GM19239 (cell line): ENCODE data around the gene CR1L.
"Not testable (repeated sequence)": the region's sequence is repeated elsewhere in the genome, so short reads cannot be mapped to it uniquely, and the experiment has no call there.

ENCODE experiments used
- DNase-seq: peaks from one replicate; pipeline ENCODE4 v3.0.0; 2011; ENCODE audit warnings: low spot score; ENCODE audit not compliant: insufficient read length
- FAIRE-seq: peaks from 2 replicates; lab custom pipeline; 2011; peaks lifted over from hg19 to GRCh38; lab: Jason Lieb, UNC

Gene CR1L

DNA sequence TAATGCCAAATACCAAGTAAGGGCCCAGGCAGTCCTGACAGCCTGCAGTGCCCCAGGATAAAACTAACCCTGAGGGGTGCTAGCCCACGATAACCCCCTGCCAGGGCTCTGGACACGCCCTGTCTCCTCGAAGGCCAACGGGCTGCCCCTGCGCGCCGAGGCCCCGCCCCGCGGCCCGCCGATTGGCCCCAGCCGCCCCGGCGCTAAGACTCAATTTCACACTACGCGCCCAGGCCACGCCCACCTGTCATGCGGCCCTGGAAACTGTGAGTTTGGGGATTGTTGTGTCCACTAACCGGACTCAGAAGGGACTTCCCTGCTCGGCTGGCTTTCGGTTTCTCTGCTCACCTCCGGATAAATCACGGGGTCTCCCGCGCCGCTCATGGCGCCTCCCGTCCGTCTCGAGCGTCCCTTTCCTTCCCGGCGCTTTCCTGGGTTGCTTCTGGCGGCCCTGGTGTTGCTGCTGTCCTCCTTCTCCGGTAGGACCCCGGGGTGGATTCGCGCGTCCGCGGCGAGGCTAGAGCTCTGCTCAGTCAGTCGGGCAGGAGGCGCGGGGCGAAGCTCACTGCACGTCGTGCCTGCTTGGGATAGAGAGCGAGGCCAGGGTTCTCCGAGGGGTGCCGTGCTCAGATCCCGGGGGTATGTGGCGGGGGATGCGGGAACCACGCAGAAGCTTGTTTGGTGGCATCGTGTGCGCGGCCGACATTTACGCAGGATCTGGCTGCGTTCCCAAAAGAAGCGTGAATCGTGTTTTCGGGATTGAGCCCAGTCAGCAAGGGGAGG is at the start of gene CR1L:
CR1L (plus strand) TSS at position 282 of the 783 bp plus-strand sequence; CDS start at position 383, 101 bp downstream.
- DNase-seq (peak; percentile 50), FAIRE-seq (peak; percentile 67)

DNA sequence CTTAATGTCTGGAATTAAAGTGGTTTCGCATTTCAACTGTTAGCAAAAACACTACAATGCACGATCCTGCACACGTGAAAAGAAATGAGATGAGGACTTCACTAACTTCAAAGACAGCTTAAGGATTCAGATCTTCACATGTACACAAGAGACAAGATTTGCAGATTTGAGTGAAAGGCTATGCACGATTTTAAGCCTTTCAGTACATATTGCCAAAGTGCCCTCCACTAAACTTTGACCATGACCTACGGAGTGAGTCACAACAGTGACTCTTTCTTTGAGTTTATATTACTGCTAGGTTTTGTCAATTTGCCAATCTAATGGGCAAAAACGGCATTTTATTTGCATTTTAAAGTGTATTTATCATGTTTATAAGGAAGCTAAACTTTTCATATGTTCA is 41.2 kb upstream of the CR1L start:
- no peak for FAIRE-seq

DNA sequence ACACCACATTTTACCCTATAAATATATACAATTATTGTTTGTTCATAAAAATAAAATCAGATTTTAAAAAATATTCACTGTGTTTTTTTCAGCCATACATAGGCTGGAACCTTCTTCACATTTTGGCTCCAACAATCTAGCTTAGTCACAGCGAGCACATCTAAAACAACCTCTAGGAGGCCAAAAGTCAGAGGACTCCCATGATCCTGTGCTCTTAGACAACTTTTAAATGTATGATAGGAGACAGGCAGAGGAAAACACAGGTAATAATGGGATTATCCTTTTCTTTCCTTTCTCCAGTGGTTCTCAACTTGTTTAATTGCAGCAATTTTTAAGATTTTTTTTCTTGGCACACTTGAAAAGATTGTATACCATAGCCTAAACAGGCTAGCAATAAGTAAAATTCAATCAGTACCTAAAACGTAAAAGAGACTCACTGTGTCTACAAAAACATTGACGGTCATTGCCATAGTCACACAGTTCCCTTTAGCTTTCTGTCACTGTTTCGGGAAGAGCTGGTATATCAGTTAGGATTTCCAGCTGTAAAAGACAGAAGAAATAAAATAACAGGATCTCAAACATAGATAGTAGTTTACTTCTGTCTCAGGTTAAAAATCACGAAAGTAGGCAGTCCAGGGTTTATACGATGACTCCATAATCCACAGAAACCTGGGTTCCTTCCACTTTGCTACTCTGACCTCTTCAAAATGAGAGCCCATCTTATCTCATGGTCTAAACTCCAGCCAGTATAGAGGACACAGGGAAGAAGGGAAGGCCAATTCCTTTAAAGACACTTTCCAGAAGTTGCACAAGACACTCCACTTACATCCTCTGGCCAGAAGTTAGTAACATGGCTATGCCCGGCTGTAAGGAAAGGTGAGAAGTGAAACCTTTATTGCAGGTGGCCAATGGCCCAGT is 39.2 kb upstream of the CR1L start:
- no peak for FAIRE-seq
- no peak for DNase-seq

More for the DNA sequence above, 41.2 kb upstream of the CR1L start:
- DNase-seq = no peak

DNA sequence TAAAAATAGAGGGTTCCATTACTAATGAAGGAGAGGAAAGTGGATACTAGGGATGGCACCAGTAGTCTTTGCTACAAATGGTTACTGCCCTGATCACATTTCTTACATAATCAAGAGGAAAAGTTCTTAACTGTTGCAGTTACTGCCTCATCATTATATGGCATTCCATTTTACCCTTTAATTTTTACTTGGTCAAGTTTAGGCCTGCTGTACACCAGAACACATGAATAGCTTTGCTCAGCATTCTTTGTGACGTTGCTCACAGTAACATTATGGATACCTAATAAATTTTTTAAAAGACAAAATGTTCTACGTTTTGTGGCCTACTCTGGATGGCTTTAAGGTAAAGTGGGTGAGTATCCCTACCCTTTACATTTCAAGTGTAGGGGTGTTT is 38.6 kb upstream of the CR1L start:
- no peak for FAIRE-seq
- DNase-seq = no peak

DNA sequence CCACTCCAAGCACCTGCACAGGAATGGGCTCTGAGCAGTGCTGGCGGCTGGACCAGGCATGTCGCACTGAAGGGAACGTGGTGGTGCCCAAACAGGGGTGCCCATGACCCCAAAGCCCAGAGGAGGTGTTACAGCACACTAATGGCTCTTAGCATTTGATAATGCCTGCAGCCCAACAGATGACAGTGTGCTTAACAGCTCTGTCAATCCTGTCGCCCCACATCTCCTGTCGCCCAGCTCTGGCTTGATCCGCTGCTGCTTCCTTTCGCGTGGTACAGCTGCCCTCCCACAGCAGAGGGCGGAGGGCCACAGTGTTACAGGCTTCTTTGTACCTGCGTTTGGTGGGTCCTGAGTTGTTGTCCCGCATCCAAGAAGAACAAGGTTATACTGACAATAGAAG is 32.2 kb upstream of the CR1L start:
- no peak for FAIRE-seq
- DNase-seq = no peak

DNA sequence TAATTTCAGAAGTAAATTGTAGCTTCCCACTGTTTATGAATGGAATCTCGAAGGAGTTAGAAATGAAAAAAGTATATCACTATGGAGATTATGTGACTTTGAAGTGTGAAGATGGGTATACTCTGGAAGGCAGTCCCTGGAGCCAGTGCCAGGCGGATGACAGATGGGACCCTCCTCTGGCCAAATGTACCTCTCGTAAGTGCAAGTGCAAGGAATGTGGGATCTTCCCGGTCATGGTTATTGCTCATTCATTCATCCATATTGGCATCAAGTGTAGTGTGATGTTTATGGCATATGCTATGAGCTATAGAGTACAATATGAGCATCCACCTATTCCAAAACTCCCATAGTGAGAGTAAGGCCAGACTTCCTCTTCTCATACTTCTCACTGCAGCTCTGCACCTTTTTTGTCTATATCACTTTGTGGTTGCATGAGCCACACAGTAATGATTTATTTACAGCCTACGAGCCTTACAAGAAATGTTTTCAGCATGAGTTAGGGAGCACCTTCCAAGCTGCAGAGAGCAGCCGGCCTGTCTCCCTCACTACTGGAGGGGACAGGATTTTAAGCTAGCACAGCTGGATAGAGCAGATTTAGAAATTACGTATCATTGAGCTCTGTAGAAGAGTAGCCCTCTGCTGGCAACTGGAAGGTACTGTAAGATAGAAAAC is 24.9 kb upstream of the CR1L start:
- peak; percentile 87 for FAIRE-seq
- peak; percentile 22 for DNase-seq

DNA sequence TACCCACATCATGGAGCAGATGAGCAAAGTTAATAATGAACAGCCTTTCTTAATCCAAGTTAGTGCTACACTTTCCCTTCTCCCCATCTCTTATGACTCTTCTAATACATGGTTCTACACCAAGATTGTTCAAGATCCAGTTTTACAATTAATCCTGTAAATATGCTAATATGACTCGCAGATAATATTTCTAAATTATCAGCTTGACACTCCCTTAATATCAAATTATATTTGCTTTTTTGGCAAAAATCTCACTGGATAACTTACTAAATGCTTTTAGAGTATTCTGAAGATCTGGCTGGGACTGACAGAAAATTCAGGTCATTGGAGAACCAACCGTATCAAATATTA is 24.4 kb upstream of the CR1L start:
- FAIRE-seq (no peak), DNase-seq (no peak)

DNA sequence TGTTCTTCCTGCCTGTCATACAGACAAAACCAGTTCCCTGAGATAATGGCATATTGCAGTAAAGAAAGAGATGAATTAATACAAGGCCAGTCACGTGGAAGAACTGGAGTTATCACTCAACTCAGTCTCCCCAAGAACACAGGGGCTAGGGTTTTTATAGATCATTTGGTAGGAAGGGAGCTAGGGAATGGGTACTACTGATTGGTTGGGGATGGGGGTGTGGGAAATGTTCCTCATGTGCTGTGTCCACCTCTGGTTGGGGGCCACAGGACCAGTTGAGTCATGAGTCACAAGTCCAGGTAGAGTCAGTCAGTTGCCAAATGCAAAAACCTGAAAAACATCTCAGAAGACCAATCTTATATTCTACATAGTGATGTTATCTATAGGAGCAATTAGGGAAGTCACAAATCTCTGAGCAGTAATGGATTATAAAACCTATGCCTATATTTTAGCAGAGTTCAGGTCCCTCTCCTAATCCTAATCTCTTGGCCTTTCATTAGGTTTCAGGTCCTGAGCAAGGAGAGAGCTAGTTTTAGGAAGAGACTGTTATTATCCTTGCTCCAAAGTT is 19.3 kb upstream of the CR1L start:
- not testable (repeated sequence) for FAIRE-seq, DNase-seq

DNA sequence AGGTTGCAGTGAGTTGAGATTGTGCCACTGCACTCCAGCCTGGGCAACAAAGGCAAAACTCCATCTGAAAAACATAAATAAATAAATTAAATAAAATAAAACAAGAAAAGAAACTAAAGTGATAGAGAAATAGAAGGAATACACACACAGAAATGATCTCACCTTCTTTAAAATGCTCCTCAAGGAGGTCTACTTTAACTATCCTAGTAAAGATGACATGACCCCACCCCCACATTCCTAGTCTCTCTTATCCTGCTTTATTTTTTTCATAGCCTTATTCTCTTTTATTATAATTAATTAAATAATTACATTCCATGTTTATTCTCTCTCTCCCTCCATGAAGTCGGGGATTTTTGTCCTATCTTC is 18.0 kb upstream of the CR1L start:
- no peak for DNase-seq
- FAIRE-seq = no peak

DNA sequence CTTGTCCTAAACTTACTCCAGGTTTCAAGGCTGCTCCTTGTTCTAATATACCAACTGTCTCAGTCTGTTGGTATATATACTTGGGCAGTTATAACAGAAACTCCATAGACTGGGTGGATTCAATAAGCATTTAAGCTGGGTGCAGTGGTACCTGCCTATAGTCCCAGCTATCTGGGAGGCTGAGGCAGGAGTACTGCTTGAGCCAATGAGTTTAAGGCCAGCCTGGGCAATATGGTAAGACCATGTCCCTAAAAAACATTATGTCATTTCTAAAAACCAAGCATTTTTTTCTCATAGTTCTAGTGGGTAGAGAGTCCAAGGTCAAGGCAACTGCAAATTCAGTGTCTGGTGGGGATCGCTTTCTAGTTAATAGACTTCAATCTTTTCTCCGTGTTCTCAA is 17.4 kb upstream of the CR1L start:
- DNase-seq (no peak), FAIRE-seq (no peak)

DNA sequence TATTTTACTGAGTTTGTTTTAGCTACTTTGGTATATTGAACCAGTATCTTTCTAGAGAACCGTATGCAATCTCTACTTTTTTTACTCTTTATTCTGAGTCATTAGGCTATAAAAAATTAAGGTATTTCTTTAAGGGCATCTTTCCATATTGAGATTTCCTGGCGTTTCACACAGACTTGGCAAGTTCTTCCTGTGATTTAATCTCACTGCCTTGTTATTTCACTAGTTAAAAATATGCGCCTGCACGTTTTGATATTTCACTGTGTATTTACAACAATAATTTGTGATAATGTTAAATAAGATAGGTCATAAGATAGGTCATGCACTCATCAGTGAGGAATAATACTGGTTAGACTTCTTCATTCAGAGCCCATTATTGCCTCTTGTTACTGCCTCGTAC is 16.2 kb upstream of the CR1L start:
- no peak for DNase-seq
- no peak for FAIRE-seq

DNA sequence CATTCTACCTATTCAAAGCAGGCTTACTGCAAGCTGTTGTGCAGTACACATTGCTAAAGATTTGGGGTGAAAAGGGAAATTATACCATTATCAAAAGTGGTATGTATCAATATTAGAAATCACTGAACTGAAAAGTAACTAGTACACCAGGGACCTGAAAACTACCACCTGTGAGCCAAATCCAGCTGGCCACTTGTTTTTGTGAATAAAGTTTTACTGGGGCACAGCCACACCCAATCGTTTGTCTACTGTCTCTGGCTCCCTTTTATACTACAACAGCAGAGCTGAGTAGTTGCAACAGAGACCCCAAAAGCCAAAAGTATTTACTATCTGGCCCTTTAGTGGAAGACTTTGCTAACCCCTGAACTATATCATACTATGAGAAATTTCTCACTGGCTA is 13.8 kb upstream of the CR1L start:
- FAIRE-seq (no peak), DNase-seq (no peak)

DNA sequence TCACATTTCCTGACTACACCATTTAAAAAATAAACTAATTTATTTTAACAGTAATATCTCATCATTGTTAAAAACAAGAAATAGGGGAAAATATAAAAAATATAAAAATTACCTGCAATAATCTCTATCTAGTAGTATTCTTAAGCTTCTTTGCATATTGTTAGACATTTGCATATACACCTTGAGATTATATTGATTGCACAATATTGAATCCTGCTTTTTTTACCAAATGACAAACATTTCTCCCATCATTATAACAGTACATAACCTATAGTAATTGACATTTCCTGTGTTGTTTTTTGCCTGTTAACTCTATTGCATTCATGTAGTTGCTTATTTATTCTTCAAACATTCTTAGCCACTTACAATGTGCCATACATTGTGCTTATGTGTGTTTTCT is 11.7 kb upstream of the CR1L start:
- FAIRE-seq (no peak), DNase-seq (no peak)

DNA sequence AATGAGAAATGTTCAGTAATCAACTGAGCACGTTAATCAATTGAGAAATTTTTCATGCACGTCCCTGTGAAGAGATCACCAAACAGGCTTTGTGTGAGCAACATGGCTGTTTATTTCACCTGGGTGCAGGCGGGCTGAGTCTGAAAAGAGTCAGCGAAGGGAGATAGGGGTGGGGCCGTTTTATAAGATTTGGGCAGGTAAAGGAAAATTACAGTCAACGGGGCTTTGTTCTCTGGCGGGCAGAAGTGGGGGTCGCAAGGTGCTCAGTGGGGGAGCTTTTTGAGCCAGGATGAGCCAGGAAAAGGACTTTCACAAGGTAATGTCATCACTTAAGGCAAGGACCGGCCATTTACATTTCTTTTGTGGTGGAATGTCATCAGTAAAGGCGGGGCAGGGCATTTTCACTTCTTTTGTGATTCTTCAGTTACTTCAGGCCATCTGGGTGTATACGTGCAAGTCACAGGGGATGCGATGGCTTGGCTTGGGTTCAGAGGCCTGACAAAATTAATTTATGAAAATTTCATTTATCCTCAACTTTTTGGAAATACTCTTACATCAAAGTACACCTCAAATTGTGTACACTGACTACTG is 11.1 kb upstream of the CR1L start:
- FAIRE-seq = not testable (repeated sequence)

DNA sequence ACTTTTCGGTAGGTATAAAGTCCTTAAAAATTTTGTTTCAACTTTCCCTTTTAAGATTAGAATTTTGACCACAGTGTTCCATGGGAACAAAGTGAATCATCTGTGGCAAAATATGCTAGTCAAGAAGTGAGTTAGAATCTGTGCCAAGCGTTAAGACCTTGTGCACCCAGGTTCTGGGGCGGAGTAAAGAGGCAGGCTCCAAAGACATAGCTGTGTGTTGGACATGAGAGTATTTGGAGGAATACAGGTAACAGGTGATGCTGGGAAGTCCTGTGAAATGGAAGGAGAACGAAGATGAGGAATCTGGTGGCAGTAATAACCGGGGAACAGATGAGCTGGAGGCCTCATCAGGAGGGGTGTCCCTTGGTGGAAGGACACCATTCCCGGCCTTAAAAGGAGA is 10.6 kb upstream of the CR1L start:
- FAIRE-seq, DNase-seq: not testable (repeated sequence)

More for the DNA sequence above, 11.1 kb upstream of the CR1L start:
- DNase-seq = not testable (repeated sequence)

DNA sequence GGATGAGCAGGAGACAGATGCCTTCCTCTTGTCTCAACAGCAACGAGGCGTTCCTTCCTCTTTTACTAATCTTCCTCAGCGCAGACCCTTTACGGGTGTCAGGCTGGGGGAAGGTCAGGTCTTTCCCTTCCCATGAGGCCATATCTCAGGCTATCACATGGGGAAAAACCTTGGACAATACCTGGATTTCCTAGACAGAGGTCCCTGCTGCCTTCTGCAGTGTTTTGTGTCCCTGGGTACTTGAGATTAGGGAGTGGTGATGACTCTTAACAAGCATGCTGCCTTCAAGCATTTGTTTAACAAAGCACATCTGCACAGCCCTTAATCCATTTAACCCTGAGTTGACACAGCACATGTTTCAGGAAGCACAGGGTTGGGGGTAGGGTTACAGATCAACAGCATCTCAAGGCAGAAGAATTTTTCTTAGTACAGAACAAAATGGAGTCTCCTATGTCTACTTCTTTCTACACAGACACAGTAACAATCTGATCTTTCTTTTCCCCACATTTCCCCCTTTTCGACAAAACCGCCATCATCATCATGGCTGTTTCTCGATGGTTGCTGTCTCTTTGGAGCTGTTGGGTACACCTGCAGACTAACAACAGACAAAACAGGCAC is 9.3 kb upstream of the CR1L start:
- FAIRE-seq = not testable (repeated sequence)

DNA sequence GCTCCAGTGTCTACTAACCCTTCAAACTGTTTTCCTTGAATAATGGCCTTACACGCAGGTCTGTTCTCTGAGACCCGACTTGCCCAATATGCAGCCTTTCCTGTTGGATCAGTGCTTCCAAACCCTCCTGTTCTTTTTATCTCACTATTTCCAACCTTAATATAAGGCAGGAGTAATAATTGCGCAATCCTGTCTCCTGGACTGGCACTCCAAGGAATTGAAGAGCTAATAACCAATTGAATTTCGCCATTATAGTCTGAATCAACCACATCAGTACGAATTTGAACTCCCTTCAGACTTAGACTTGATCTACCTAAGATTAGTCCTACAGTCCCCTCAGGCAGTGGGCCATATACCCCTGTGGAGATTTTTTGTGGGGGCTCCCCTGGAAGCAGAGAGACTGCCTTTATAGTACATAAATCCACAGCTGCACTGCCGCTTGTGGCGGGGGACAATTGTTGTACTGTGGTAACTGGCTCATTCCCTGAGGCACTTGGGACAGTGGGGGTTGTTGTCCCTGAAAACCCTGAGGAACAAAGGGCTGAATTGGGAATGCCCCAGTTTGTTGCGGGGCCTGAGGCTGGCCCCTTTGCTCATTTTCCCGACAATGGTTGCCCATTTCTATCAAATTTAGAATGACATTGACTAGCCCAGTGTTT is 6.3 kb upstream of the CR1L start:
- FAIRE-seq, DNase-seq: not testable (repeated sequence)

More for the DNA sequence above, 9.3 kb upstream of the CR1L start:
- not testable (repeated sequence) for DNase-seq

DNA sequence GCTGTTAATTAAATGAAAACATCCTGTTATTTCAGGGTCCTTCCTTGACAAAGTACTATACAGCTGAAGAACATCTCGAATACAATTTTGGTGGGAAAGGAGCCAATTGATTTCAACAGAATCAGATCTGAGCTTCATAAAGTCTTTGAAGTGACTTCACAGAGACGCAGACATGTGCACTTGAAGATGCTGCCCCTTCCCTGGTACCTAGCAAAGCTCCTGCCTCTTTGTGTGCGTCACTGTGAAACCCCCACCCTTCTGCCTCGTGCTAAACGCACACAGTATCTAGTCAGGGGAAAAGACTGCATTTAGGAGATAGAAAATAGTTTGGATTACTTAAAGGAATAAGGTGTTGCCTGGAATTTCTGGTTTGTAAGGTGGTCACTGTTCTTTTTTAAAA is 5.6 kb upstream of the CR1L start:
- FAIRE-seq, DNase-seq: not testable (repeated sequence)
